Measurements from ENCODE around the gene TPD52L2.

DNA sequence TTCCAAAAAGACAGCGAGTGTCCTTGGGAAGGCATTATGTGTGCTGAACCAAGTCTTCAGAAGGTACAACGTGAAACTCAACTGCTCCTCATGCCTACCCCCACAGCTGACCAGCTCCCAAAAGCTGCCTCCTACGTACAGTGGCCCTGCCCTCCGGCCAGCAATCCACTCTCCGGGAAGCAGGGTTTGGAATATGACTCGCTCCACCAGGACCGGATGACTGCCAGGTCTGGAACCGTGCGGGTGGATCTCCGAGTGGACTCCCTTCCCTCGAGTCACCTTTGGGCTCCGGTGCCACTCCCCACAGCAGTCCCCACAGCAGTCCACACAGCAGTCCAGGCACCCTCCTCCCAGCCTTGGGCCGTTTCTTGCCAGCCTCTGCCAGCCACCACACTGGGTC lies 38.3 kb upstream of the TPD52L2 start:
- no peak for TF ChIP-seq CTCF (IDR thresholded peaks at IDR 0.05)
- TF ChIP-seq POLR2A (IDR thresholded peaks at IDR 0.05) = no peak
- TF ChIP-seq POLR2AphosphoS5 (IDR thresholded peaks at IDR 0.05) = no peak
